Measurements from ENCODE around the gene CRYBB1.

The CRYBB1 gene

GRCh38 chr22:26631282-26631681 is 13.5 kb upstream of the CRYBB1 start:
- Histone ChIP-seq H3K9me2 (replicated peaks; ENCODE audit: control insufficient read depth, low read length) (no peaks in the 10 kb centered on the region), H3K36me3 (ENCODE audit: control insufficient read depth, low read length) (no peaks in the 10 kb centered on the region), H3F3A (ENCODE audit: control insufficient read depth, insufficient read depth) (peaks cover 3% of the 10 kb centered on the region; the same call in 1 of the 2 replicates), H4K20me1 (ENCODE audit: control insufficient read depth, insufficient read depth, low read depth, low read length) (no peaks in the 10 kb centered on the region), H3K9me3 (ENCODE audit: control insufficient read depth, insufficient read depth, low read length) (0 out of 2 replicates have a peak, but pooled peaks cover 3% of the 10 kb centered on the region), H3K79me2 (ENCODE audit: control insufficient read depth, low read length) (no peaks in the 10 kb centered on the region), H3K4me1 (ENCODE audit: control insufficient read depth, low read length) (peaks cover 6% of the 10 kb centered on the region; the same call in 1 of the 2 replicates), H3K27ac (ENCODE audit: low read depth, low read length) (no peak overlapping the region), H3K4me2 (ENCODE audit: low read length) (no peak overlapping the region), H3K27me3 (ENCODE audit: control insufficient read depth, low read length) (peaks cover 6% of the 10 kb centered on the region; the same call in 1 of the 2 replicates), H3K4me3 (ENCODE audit: low read length) (no peak overlapping the region)
- TF ChIP-seq, protein P1, sequence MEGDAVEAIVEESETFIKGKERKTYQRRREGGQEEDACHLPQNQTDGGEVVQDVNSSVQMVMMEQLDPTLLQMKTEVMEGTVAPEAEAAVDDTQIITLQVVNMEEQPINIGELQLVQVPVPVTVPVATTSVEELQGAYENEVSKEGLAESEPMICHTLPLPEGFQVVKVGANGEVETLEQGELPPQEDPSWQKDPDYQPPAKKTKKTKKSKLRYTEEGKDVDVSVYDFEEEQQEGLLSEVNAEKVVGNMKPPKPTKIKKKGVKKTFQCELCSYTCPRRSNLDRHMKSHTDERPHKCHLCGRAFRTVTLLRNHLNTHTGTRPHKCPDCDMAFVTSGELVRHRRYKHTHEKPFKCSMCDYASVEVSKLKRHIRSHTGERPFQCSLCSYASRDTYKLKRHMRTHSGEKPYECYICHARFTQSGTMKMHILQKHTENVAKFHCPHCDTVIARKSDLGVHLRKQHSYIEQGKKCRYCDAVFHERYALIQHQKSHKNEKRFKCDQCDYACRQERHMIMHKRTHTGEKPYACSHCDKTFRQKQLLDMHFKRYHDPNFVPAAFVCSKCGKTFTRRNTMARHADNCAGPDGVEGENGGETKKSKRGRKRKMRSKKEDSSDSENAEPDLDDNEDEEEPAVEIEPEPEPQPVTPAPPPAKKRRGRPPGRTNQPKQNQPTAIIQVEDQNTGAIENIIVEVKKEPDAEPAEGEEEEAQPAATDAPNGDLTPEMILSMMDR (IDR thresholded peaks at IDR 0.05; ENCODE audit: low read depth, low read length, poor library complexity, severe bottlenecking) = no peak
- no peak for TF ChIP-seq EZH2phosphoT487 (IDR thresholded peaks at IDR 0.05; ENCODE audit: borderline replicate concordance, low read length)

DNA sequence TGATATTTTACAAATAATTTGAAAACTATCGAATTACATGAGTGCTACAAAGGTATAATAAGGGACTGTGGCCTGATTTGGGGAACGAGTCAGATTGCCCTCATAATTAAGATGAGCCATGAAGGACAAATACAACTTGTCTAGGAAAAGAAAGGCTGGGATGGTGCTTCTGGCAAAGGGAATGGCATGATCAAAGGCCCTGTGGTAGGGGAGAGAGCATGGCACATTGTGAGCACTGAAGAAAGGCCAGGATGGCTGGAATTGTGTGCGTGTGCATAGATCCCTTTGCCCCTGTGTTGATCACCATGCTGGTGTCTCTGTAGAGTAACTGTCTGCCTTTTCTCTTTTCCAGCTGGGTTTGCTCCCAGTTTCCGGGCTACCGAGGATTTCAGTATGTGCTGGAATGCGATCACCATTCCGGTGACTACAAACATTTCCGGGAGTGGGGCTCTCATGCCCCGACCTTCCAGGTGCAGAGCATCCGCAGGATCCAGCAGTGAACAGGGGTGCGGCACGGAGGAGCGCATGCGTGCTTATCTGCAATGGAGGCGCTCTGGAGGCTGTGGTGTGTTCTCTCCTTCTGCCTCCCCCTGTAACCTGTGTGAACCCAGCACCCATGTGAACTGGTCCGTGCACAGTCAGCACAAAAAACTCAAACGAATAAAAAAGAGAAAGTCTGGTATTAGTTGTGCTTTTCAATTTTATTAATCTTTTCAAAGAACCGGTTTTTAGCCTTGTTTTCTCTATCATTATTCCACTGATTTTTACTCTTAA is 12.3 kb upstream of the CRYBB1 start:
- Histone ChIP-seq H3K4me2 (ENCODE audit: low read length) (no peak overlapping the region), H3K9me3 (ENCODE audit: control insufficient read depth, insufficient read depth, low read length) (0 out of 2 replicates have a peak, but pooled peaks cover 3% of the 10 kb centered on the region), H3K27me3 (ENCODE audit: control insufficient read depth, low read length) (peaks cover 6% of the 10 kb centered on the region; the same call in 1 of the 2 replicates), H3K4me1 (ENCODE audit: control insufficient read depth, low read length) (peaks cover 6% of the 10 kb centered on the region; the same call in 1 of the 2 replicates), H3K79me2 (ENCODE audit: control insufficient read depth, low read length) (no peaks in the 10 kb centered on the region), H4K20me1 (ENCODE audit: control insufficient read depth, insufficient read depth, low read depth, low read length) (no peaks in the 10 kb centered on the region), H3K4me3 (ENCODE audit: low read length) (no peak overlapping the region), H3K27ac (ENCODE audit: low read depth, low read length) (no peak overlapping the region), H3F3A (ENCODE audit: control insufficient read depth, insufficient read depth) (peaks cover 3% of the 10 kb centered on the region; the same call in 1 of the 2 replicates), H3K9me2 (replicated peaks; ENCODE audit: control insufficient read depth, low read length) (no peaks in the 10 kb centered on the region), H3K36me3 (ENCODE audit: control insufficient read depth, low read length) (no peaks in the 10 kb centered on the region)
- TF ChIP-seq, protein P1 (IDR thresholded peaks at IDR 0.05; ENCODE audit: low read depth, low read length, poor library complexity, severe bottlenecking) = no peak
- TF ChIP-seq EZH2phosphoT487 (IDR thresholded peaks at IDR 0.05; ENCODE audit: borderline replicate concordance, low read length) = no peak

DNA sequence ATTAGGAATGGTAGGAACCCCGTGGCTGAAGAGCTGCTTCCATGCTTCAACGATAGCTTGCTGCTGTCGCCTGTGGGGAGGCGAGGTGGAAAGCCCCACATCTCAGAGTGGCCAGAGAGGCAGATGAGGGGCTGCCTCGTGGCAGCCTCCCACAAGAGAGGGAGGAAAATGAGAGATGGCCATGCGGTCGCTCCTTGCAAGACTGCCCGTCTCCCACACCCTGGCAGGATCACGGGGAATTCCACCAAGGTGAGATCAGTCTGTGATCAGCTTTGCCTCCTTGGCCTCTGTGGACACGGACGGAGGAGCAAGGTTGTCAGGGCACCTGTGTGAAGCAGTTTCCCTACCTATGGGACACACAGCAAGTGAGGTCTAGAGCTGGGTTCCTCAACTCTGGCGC is 7.0 kb upstream of the CRYBB1 start:
- no peak for TF ChIP-seq EZH2phosphoT487 (IDR thresholded peaks at IDR 0.05; ENCODE audit: borderline replicate concordance, low read length)
- TF ChIP-seq, protein P1 (IDR thresholded peaks at IDR 0.05; ENCODE audit: low read depth, low read length, poor library complexity, severe bottlenecking) = no peak
- Histone ChIP-seq H3K4me3 (ENCODE audit: low read length) (no peak overlapping the region), H3F3A (ENCODE audit: control insufficient read depth, insufficient read depth) (peaks cover 3% of the 10 kb centered on the region; the same call in 1 of the 2 replicates), H3K27me3 (ENCODE audit: control insufficient read depth, low read length) (peaks cover 12% of the 10 kb centered on the region), H3K79me2 (ENCODE audit: control insufficient read depth, low read length) (no peaks in the 10 kb centered on the region), H3K4me1 (ENCODE audit: control insufficient read depth, low read length) (peaks cover 6% of the 10 kb centered on the region; the same call in 1 of the 2 replicates), H3K36me3 (ENCODE audit: control insufficient read depth, low read length) (no peaks in the 10 kb centered on the region), H3K9me3 (ENCODE audit: control insufficient read depth, insufficient read depth, low read length) (0 out of 2 replicates have a peak, but pooled peaks cover 3% of the 10 kb centered on the region), H4K20me1 (ENCODE audit: control insufficient read depth, insufficient read depth, low read depth, low read length) (no peaks in the 10 kb centered on the region), H3K4me2 (ENCODE audit: low read length) (no peak overlapping the region), H3K27ac (ENCODE audit: low read depth, low read length) (no peak overlapping the region), H3K9me2 (replicated peaks; ENCODE audit: control insufficient read depth, low read length) (no peaks in the 10 kb centered on the region)
